DOHH2 (cell line): ENCODE measurements around the gene HNRNPD.
"Not testable (repeated sequence)": the region's sequence is repeated elsewhere in the genome, so short reads cannot be mapped to it uniquely, and the experiment has no call there.

Experiments used
- H3F3A ChIP-seq: fragments of 200-600 bp; sonication (generic), shearing (Covaris generic); 2 replicates; pipeline ENCODE4 v1.6.0; 2016; ENCODE audit warnings: antibody characterized with exemption, mild to moderate bottlenecking; ENCODE audit not compliant: control insufficient read depth, insufficient read depth
- H3K27ac ChIP-seq: fragments of 200-600 bp; sonication (generic); 2 replicates; pipeline ENCODE4 v1.5.1; 2014; ENCODE audit warnings: low read depth, mild to moderate bottlenecking, low read length, moderate library complexity
- H3K27me3 ChIP-seq: fragments of 200-600 bp; sonication (generic); 2 replicates; pipeline ENCODE4 v1.6.1; 2014; ENCODE audit warnings: mild to moderate bottlenecking, low read length, mixed read lengths; ENCODE audit not compliant: control insufficient read depth
- H3K36me3 ChIP-seq: fragments of 200-600 bp; sonication (generic); 2 replicates; pipeline ENCODE4 v1.6.1; 2014; ENCODE audit warnings: mild to moderate bottlenecking, low read length, moderate library complexity, mixed read lengths; ENCODE audit not compliant: control insufficient read depth
- H3K4me1 ChIP-seq: fragments of 200-600 bp; sonication (generic); 2 replicates; pipeline ENCODE4 v1.6.1; 2014; ENCODE audit warnings: mild to moderate bottlenecking, low read length, mixed read lengths; ENCODE audit not compliant: control insufficient read depth
- H3K4me2 ChIP-seq: fragments of 200-600 bp; sonication (generic); 2 replicates; pipeline ENCODE4 v1.6.0; 2014; ENCODE audit warnings: mild to moderate bottlenecking, low read length, moderate library complexity
- H3K4me3 ChIP-seq: fragments of 200-600 bp; sonication (generic); 2 replicates; pipeline ENCODE4 v1.5.1; 2014; ENCODE audit warnings: mild to moderate bottlenecking, low read length, mixed read lengths
- H3K79me2 ChIP-seq: fragments of 200-600 bp; sonication (generic); 2 replicates; pipeline ENCODE4 v1.6.1; 2014; ENCODE audit warnings: mild to moderate bottlenecking, low read length, mixed read lengths; ENCODE audit not compliant: control insufficient read depth
- H3K9me2 ChIP-seq: fragments of 200-600 bp; sonication (generic); replicated peaks from 2 replicates; pipeline ENCODE4 v1.6.1; 2014; ENCODE audit warnings: mild to moderate bottlenecking, low read length, mixed read lengths; ENCODE audit not compliant: control insufficient read depth
- H3K9me3 ChIP-seq: fragments of 200-600 bp; sonication (generic); 2 replicates; pipeline ENCODE4 v1.6.1; 2014; ENCODE audit warnings: antibody characterized with exemption, low read length, mixed read lengths; ENCODE audit not compliant: control insufficient read depth, insufficient read depth
- H4K20me1 ChIP-seq: fragments of 200-600 bp; sonication (generic); 2 replicates; pipeline ENCODE4 v1.6.0; 2014; ENCODE audit warnings: low read depth, mild to moderate bottlenecking, antibody characterized with exemption, low read length, moderate library complexity; ENCODE audit not compliant: control insufficient read depth, insufficient read depth
- CTCF ChIP-seq: fragments of 200-600 bp; sonication (generic); IDR thresholded peaks from one replicate; pipeline ENCODE4 v1.5.1; 2014; ENCODE audit warnings: antibody characterized with exemption, mild to moderate bottlenecking, low read depth, low read length; ENCODE audit not compliant: poor library complexity, severe bottlenecking
- EZH2phosphoT487 ChIP-seq: fragments of 200-600 bp; sonication (generic); IDR thresholded peaks from 2 replicates; pipeline ENCODE4 v1.6.1; 2017; ENCODE audit warnings: borderline replicate concordance, mild to moderate bottlenecking, antibody characterized with exemption, low read length, moderate library complexity, mixed read lengths

HNRNPD gene

GRCh38 chr4:82320351-82320750 is 53.4 kb downstream of the HNRNPD start:
- H3K36me3 ChIP-seq, result no peaks in the 10 kb centered on the region
- no peaks in the 10 kb centered on the region for H4K20me1 ChIP-seq
- no peaks in the 10 kb centered on the region for H3K79me2 ChIP-seq
- no peak overlapping the region for H3K4me2 ChIP-seq
- H3K4me3 ChIP-seq, result no peak overlapping the region
- H3K27ac ChIP-seq, result no peak overlapping the region
- no peaks in the 10 kb centered on the region for H3K9me2 ChIP-seq
- TF ChIP-seq CTCF (no peak), EZH2phosphoT487 (no peak)
- no peaks in the 10 kb centered on the region for H3F3A ChIP-seq
- H3K9me3 ChIP-seq, result peaks cover 14% of the 10 kb centered on the region; the same call in 1 of the 2 replicates
- H3K27me3 ChIP-seq, result no peaks in the 10 kb centered on the region
- peaks cover 4% of the 10 kb centered on the region; the same call in 1 of the 2 replicates for H3K4me1 ChIP-seq

GRCh38 chr4:82303063-82303462 is 70.7 kb downstream of the HNRNPD start:
- H4K20me1 ChIP-seq, H3K27ac ChIP-seq, H3F3A ChIP-seq, H3K79me2 ChIP-seq, H3K4me3 ChIP-seq, H3K4me1 ChIP-seq, H3K27me3 ChIP-seq, H3K4me2 ChIP-seq, H3K9me3 ChIP-seq, H3K9me2 ChIP-seq, H3K36me3 ChIP-seq: not testable (repeated sequence)
